HepG2 (cell line): Measurements from ENCODE around the gene PDIK1L. TPM values are rescaled to one million over a fixed set of nuclear protein-coding genes. Genes with fewer than 3 reads are reported as not detected.
A peak's percentile ranks its signal among the peaks of the same experiment; 100 is the strongest.

Experiments used
- ATAC-seq: fragments of 200-7000 bp; cut with Tn5 transposase; 3 replicates; pipeline ENCODE4 v1.9.1; 2020; ENCODE audit warnings: mild to moderate bottlenecking, moderate library complexity
- BruUV-seq: library from RNA; stranded (reverse); fragments of 400-500 nt; replicated peaks from 2 replicates; lab custom pipeline; 2021; lab: Mats Ljungman, UMichigan
- CTCF ChIA-PET: fragments of 300-600 bp; formaldehyde crosslinking; extraction: SDS; loops from one replicate; lab custom pipeline; 2021; ENCODE audit warnings: low total read pairs, inconsistent platforms, low intra/inter-chr PET ratio; lab: Yijun Ruan, JAX
- POLR2A ChIA-PET: fragments of 350-600 bp; sonication (Branson Sonifier 250); formaldehyde crosslinking; loops from one replicate; lab custom pipeline; 2020; ENCODE audit warnings: antibody characterized with exemption, inconsistent platforms; lab: Yijun Ruan, JAX
- DNase-seq: peaks from one replicate; pipeline ENCODE4 v3.0.0-alpha.2; 2015; ENCODE audit warnings: low spot score
- FAIRE-seq: peaks from 3 replicates; lab custom pipeline; 2011; peaks lifted over from hg19 to GRCh38; lab: Jason Lieb, UNC
- H2AFZ ChIP-seq: one replicate; pipeline ENCODE4 v1.6.1; 2011; ENCODE audit warnings: low read length, inconsistent platforms
- H3K27ac ChIP-seq: fragments of 300-600 bp; 3 replicates; pipeline ENCODE4 v1.8.0; 2011; ENCODE audit warnings: mixed run types, mild to moderate bottlenecking, mixed read lengths, low read length, inconsistent platforms; ENCODE audit not compliant: insufficient read depth; ENCODE audit errors: extremely low read length
- H3K27me3 ChIP-seq, 2 experiments: fragments of 200-600 bp in 1 of 2; 2 replicates in 1 of 2; 3 replicates in 1 of 2; pipeline versions ENCODE4 v1.6.0 to v1.8.0; 2011; ENCODE audit warnings: low read length in 2 of 2, mild to moderate bottlenecking in 2 of 2, moderate library complexity in 2 of 2, inconsistent platforms in 1 of 2; ENCODE audit not compliant: insufficient read depth in 2 of 2, control insufficient read depth in 1 of 2
- H3K36me3 ChIP-seq, 2 experiments: fragments of 200-600 bp in 1 of 2; replicated peaks in 1 of 2; 2 replicates in 1 of 2; 3 replicates in 1 of 2; pipeline versions ENCODE4 v1.5.1 to v1.8.0; 2011; ENCODE audit warnings: low read length in 2 of 2, inconsistent platforms in 1 of 2; ENCODE audit not compliant: insufficient read depth in 2 of 2, control insufficient read depth in 1 of 2
- H3K4me1 ChIP-seq: 2 replicates; pipeline ENCODE4 v1.5.1; 2012; ENCODE audit warnings: low read length, inconsistent platforms; ENCODE audit not compliant: insufficient read depth
- H3K4me2 ChIP-seq: 2 replicates; pipeline ENCODE4 v1.6.0; 2011; ENCODE audit warnings: low read depth, low read length, inconsistent platforms
- H3K4me3 ChIP-seq, 3 experiments: fragments of 200-600 bp in 1 of 3; sonication (generic), shearing (Covaris generic) in 1 of 3; replicated peaks in 1 of 3; 2 replicates each; pipeline ENCODE4 v1.5.1; 2011 to 2016; ENCODE audit warnings: low read length in 3 of 3, inconsistent platforms in 2 of 3, low read depth in 2 of 3, mild to moderate bottlenecking in 2 of 3, control low read depth in 1 of 3, mixed read lengths in 1 of 3; ENCODE audit not compliant: insufficient read depth in 1 of 3
- H3K79me2 ChIP-seq: one replicate; pipeline ENCODE4 v1.6.1; 2011; ENCODE audit warnings: low read length, inconsistent platforms; ENCODE audit not compliant: insufficient read depth
- H3K9ac ChIP-seq: 2 replicates; pipeline ENCODE4 v1.6.0; 2011; ENCODE audit warnings: mild to moderate bottlenecking, low read depth, low read length, inconsistent platforms; ENCODE audit not compliant: insufficient read depth
- H3K9me3 ChIP-seq: 2 replicates; pipeline ENCODE4 v1.5.1; 2012; ENCODE audit warnings: mild to moderate bottlenecking, low read length
- H4K20me1 ChIP-seq: 2 replicates; pipeline ENCODE4 v1.6.0; 2011; ENCODE audit warnings: inconsistent platforms, mild to moderate bottlenecking, low read length, moderate library complexity; ENCODE audit not compliant: insufficient read depth
- BRCA1 ChIP-seq: sonication (generic); formaldehyde crosslinking; IDR thresholded peaks from 2 replicates; pipeline ENCODE4 v1.4.0; 2020; ENCODE audit warnings: missing genetic modification reagents
- FOSL1 ChIP-seq: sonication (generic); formaldehyde crosslinking; IDR thresholded peaks from 2 replicates; pipeline ENCODE4 v1.9.0; 2021; ENCODE audit warnings: missing genetic modification reagents, borderline replicate concordance
- HOXA5 ChIP-seq: sonication (generic); formaldehyde crosslinking; IDR thresholded peaks from 2 replicates; pipeline ENCODE4 v1.4.0; 2020; ENCODE audit warnings: missing genetic modification reagents
- PPARG ChIP-seq: conservative IDR thresholded peaks from 2 replicates; pipeline ENCODE4 v1.6.1; 2016; ENCODE audit warnings: missing biosample characterization, missing genetic modification reagents
- ZFP62 ChIP-seq: sonication (generic); formaldehyde crosslinking; IDR thresholded peaks from 2 replicates; pipeline ENCODE4 v1.4.0; 2020; ENCODE audit warnings: missing genetic modification reagents
- ZNF17 ChIP-seq: sonication (generic); formaldehyde crosslinking; IDR thresholded peaks from 2 replicates; pipeline ENCODE4 v1.5.0; 2020; ENCODE audit warnings: mild to moderate bottlenecking, missing genetic modification reagents
- WGBS: methylation state at CpG from one replicate; pipeline ENCODE4 v1.1.6; 2017; ENCODE audit warnings: low lambda C conversion rate; 5-methylcytosine and 5-hydroxymethylcytosine counted together
- in situ Hi-C: cut with HindIII; loops from 2 replicates; pipeline ENCODE4 v1.10.0; 2017; ENCODE audit warnings: low pct_unique_long_range_greater_than_20kb; ENCODE audit not compliant: extremely low pct_ligation_motif_present
- intact Hi-C: fragments of 100-400 bp; cut with micrococcal nuclease; formaldehyde crosslinking; loops from one replicate; pipeline ENCODE4 v1.10.0; 2022; ENCODE audit not compliant: unreplicated experiment
- polyA plus RNA-seq, 8 experiments: library from polyadenylated mRNA; depleted of rRNA in 3 of 8; stranded (reverse) in 7 of 8; unstranded in 1 of 8; fragments of >200 nt; fragmentation: Illumina TruSeq in 4 of 8; extraction: Trizol in 4 of 8; gene quantifications; 2 replicates each; pipeline versions ENCODE4 v1.2.1 to v1.2.3, GENCODE V29; 2011 to 2016; ENCODE audit warnings: low read depth in 4 of 8, missing spikeins in 1 of 8, mixed read lengths in 1 of 8; ENCODE audit not compliant: insufficient read depth in 1 of 8
- total RNA-seq, 5 experiments: library from RNA; depleted of rRNA; stranded (reverse); fragments of >200 nt; fragmentation: Illumina TruSeq; extraction: Trizol; gene quantifications; 2 replicates each; pipeline ENCODE4 v1.2.3, GENCODE V29; 2016; ENCODE audit warnings: low read depth in 1 of 5
- TF ChIP-seq, protein P1 (sequence below): sonication (generic); formaldehyde crosslinking; IDR thresholded peaks from 2 replicates; pipeline ENCODE4 v1.4.0; 2020; ENCODE audit warnings: mild to moderate bottlenecking, missing genetic modification reagents, borderline replicate concordance
- TF ChIP-seq, protein P2 (sequence below): sonication (generic); formaldehyde crosslinking; IDR thresholded peaks from 2 replicates; pipeline ENCODE4 v1.4.0; 2020; ENCODE audit warnings: missing genetic modification reagents
- TF ChIP-seq, protein P3 (sequence below): sonication (generic); formaldehyde crosslinking; IDR thresholded peaks from 2 replicates; pipeline ENCODE4 v1.4.0; 2020; ENCODE audit warnings: missing genetic modification reagents
- TF ChIP-seq, protein P4 (sequence below): sonication (generic); formaldehyde crosslinking; IDR thresholded peaks from 2 replicates; pipeline ENCODE4 v1.4.0; 2020; ENCODE audit warnings: missing genetic modification reagents

PDIK1L gene
- total and polyA plus RNA-seq, 2 of the 13 experiments (the other 11 are each of a cell fraction or from before 2014, with no cell fraction given), result 1.9 to 4.6 TPM

DNA sequence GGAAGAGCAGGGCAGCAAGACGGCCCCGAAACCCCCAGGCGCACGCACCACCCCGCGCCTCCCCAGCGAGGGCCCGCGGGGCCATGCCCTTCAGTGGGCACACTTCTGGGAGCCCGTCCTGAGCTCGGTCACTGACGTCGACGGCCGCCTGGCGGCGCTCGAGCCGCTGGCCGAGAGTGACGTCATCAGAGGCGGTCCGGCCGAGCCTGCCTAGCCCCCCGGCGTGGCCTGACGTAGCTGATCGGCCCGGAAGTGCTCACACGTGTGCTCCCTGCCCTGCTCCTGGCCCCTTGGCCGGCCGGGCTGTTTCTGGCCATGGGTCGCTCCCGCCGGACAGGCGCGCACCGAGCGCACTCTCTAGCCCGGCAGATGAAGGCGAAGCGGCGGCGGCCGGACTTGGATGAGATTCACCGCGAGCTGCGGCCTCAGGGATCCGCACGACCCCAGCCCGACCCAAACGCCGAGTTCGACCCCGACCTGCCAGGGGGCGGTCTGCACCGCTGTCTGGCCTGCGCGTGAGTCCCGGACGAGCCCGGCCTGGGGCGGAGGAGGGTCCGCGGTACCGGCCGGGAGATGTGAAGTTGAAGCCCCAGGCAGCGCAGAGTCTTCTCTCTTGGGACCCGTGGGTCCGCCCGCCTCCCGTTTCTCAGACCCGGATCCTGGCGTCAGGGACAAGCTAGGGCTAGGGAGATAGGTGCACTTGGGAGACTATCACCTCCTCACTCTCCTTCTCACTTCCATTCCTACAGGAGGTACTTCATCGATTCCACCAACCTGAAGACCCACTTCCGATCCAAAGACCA is 58.2 kb downstream of the PDIK1L start, which contains the start of gene ZNF593:
Gene ZNF593 (plus strand): TSS at position 240 of the 803 bp plus-strand sequence. CDS start 76 bp downstream, at position 316.
- no peaks in the 10 kb centered on the region for H3K36me3 ChIP-seq
- H3K4me2 ChIP-seq, result peak within 1 kb of the TSS; percentile 94
- peaks cover 27% of the 10 kb centered on the region for H3K4me1 ChIP-seq
- no peaks in the 10 kb centered on the region for H4K20me1 ChIP-seq
- peak within 1 kb of the TSS; percentile 83 to 91 (median 90) for H3K4me3 ChIP-seq
- WGBS, result 0% methylated on average over 12 of the region's 76 CpGs
- peaks cover 7% of the 10 kb centered on the region for H3K79me2 ChIP-seq
- ChIA-PET POLR2A (interaction anchor here (0.6 to 1.6 kb wide), 12 partner anchors 9 to 350 kb away, joined by 3 to 31 read pairs (median 4); partner anchors contain the start of genes CEP85, DHDDS, MTFR1L and PDIK1L), CTCF (interaction anchor here (2.3 kb wide), 1 partner anchor 64 kb away, joined by 11 read pairs; the partner anchor contains the start of gene CEP85)
- H3K9me3 ChIP-seq, result no peaks in the 10 kb centered on the region
- in situ Hi-C loops (loop anchor here (10.0 kb wide), 1 partner anchor 275 kb away; no protein-coding TSS in a partner anchor), intact Hi-C loops (loop anchor here (2.0 kb wide), 1 partner anchor 63 kb away; no protein-coding TSS in a partner anchor)
- H3K9ac ChIP-seq, result peak within 1 kb of the TSS; percentile 88
- TSS peak; percentile 91 for BruUV-seq
- H2AFZ ChIP-seq, result peak within 1 kb of the TSS; percentile 57
- H3K27me3 ChIP-seq, result peaks cover 0 to 9% of the 10 kb centered on the region in 2 experiments; a peak in 4 of 5 replicates
- ATAC-seq (peak; percentile 93), FAIRE-seq (no peak), DNase-seq (peak; percentile 80)
- H3K27ac ChIP-seq, result peak within 1 kb of the TSS; percentile 60
- TF ChIP-seq HOXA5 (CRISPR knock-in tag) (peak; percentile 97), PPARG (CRISPR knock-in tag) (peak; percentile 47; the same call in 1 of the 2 replicates), BRCA1 (peak; percentile 80), FOSL1 (CRISPR knock-in tag) (peak; percentile 23; the same call in 1 of the 2 replicates), ZFP62 (CRISPR knock-in tag) (peak; percentile 72; the same call in 1 of the 2 replicates), ZNF17 (CRISPR knock-in tag) (no peak)
- TF ChIP-seq, protein P1, sequence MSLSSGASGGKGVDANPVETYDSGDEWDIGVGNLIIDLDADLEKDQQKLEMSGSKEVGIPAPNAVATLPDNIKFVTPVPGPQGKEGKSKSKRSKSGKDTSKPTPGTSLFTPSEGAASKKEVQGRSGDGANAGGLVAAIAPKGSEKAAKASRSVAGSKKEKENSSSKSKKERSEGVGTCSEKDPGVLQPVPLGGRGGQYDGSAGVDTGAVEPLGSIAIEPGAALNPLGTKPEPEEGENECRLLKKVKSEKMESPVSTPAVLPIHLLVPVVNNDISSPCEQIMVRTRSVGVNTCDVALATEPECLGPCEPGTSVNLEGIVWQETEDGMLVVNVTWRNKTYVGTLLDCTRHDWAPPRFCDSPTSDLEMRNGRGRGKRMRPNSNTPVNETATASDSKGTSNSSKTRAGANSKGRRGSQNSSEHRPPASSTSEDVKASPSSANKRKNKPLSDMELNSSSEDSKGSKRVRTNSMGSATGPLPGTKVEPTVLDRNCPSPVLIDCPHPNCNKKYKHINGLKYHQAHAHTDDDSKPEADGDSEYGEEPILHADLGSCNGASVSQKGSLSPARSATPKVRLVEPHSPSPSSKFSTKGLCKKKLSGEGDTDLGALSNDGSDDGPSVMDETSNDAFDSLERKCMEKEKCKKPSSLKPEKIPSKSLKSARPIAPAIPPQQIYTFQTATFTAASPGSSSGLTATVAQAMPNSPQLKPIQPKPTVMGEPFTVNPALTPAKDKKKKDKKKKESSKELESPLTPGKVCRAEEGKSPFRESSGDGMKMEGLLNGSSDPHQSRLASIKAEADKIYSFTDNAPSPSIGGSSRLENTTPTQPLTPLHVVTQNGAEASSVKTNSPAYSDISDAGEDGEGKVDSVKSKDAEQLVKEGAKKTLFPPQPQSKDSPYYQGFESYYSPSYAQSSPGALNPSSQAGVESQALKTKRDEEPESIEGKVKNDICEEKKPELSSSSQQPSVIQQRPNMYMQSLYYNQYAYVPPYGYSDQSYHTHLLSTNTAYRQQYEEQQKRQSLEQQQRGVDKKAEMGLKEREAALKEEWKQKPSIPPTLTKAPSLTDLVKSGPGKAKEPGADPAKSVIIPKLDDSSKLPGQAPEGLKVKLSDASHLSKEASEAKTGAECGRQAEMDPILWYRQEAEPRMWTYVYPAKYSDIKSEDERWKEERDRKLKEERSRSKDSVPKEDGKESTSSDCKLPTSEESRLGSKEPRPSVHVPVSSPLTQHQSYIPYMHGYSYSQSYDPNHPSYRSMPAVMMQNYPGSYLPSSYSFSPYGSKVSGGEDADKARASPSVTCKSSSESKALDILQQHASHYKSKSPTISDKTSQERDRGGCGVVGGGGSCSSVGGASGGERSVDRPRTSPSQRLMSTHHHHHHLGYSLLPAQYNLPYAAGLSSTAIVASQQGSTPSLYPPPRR (CRISPR knock-in tag), result no peak
- TF ChIP-seq, protein P2, sequence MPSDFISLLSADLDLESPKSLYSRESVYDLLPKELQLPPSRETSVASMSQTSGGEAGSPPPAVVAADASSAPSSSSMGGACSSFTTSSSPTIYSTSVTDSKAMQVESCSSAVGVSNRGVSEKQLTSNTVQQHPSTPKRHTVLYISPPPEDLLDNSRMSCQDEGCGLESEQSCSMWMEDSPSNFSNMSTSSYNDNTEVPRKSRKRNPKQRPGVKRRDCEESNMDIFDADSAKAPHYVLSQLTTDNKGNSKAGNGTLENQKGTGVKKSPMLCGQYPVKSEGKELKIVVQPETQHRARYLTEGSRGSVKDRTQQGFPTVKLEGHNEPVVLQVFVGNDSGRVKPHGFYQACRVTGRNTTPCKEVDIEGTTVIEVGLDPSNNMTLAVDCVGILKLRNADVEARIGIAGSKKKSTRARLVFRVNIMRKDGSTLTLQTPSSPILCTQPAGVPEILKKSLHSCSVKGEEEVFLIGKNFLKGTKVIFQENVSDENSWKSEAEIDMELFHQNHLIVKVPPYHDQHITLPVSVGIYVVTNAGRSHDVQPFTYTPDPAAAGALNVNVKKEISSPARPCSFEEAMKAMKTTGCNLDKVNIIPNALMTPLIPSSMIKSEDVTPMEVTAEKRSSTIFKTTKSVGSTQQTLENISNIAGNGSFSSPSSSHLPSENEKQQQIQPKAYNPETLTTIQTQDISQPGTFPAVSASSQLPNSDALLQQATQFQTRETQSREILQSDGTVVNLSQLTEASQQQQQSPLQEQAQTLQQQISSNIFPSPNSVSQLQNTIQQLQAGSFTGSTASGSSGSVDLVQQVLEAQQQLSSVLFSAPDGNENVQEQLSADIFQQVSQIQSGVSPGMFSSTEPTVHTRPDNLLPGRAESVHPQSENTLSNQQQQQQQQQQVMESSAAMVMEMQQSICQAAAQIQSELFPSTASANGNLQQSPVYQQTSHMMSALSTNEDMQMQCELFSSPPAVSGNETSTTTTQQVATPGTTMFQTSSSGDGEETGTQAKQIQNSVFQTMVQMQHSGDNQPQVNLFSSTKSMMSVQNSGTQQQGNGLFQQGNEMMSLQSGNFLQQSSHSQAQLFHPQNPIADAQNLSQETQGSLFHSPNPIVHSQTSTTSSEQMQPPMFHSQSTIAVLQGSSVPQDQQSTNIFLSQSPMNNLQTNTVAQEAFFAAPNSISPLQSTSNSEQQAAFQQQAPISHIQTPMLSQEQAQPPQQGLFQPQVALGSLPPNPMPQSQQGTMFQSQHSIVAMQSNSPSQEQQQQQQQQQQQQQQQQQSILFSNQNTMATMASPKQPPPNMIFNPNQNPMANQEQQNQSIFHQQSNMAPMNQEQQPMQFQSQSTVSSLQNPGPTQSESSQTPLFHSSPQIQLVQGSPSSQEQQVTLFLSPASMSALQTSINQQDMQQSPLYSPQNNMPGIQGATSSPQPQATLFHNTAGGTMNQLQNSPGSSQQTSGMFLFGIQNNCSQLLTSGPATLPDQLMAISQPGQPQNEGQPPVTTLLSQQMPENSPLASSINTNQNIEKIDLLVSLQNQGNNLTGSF, result peak; percentile 56; the same call in 1 of the 2 replicates
- TF ChIP-seq, protein P3, sequence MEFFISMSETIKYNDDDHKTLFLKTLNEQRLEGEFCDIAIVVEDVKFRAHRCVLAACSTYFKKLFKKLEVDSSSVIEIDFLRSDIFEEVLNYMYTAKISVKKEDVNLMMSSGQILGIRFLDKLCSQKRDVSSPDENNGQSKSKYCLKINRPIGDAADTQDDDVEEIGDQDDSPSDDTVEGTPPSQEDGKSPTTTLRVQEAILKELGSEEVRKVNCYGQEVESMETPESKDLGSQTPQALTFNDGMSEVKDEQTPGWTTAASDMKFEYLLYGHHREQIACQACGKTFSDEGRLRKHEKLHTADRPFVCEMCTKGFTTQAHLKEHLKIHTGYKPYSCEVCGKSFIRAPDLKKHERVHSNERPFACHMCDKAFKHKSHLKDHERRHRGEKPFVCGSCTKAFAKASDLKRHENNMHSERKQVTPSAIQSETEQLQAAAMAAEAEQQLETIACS, result peak; percentile 68
- TF ChIP-seq, protein P4, sequence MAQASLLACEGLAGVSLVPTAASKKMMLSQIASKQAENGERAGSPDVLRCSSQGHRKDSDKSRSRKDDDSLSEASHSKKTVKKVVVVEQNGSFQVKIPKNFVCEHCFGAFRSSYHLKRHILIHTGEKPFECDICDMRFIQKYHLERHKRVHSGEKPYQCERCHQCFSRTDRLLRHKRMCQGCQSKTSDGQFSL (CRISPR knock-in tag), result peak; percentile 74
